OCI-LY7 (cell line): Measurements from ENCODE around the gene ANKRD39.

Experiments
- EZH2phosphoT487 ChIP-seq: fragments of 200-600 bp; sonication (generic); IDR thresholded peaks from 2 replicates; pipeline ENCODE4 v1.6.1; 2018; ENCODE audit warnings: low read depth, borderline replicate concordance, mild to moderate bottlenecking, mixed run types, antibody characterized with exemption, low read length, moderate library complexity, mixed read lengths
- TF ChIP-seq, protein P1 (sequence below): fragments of 200-600 bp; sonication (generic); conservative IDR thresholded peaks from 2 replicates; pipeline ENCODE4 v1.5.1; 2014; ENCODE audit warnings: mild to moderate bottlenecking, antibody characterized with exemption, low read length, moderate library complexity, mixed read lengths

DNA sequence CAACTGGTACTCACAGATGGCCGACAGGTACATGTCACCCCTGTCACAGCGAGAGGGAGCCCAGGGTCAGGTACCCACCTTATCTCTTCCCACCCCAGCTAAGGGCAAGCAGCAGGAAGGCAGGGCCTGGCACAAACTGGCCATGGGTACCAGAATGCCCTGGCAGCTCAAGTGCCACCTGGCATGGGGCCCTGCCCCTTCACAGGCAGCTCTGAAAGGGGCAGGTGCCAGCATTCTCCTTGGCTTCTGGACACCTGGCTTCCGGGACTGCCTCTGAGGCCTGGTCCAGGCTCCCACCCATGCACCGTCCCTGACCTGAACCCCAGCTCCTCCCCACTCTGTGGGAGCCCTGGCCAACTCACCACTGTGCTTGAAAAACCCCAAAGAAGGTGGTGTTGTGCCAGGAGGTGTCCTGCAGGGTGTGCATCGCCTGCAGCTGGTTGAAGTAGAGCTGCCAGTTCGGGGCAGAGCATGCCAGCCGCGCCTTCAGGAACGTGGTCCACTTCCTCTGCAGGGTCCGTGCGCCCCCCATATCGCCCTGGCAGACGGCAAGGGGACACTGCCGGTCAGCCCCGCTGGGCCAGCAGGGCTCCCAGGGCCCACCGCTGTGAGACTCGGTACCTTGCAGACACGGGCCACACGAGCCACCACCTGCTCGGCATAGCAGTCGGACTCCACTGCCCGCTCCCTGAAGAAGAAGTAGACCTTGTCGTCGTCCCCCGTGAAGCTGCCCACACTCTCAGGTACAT lies 6.7 kb upstream of the ANKRD39 start:
- TF ChIP-seq, protein P1, sequence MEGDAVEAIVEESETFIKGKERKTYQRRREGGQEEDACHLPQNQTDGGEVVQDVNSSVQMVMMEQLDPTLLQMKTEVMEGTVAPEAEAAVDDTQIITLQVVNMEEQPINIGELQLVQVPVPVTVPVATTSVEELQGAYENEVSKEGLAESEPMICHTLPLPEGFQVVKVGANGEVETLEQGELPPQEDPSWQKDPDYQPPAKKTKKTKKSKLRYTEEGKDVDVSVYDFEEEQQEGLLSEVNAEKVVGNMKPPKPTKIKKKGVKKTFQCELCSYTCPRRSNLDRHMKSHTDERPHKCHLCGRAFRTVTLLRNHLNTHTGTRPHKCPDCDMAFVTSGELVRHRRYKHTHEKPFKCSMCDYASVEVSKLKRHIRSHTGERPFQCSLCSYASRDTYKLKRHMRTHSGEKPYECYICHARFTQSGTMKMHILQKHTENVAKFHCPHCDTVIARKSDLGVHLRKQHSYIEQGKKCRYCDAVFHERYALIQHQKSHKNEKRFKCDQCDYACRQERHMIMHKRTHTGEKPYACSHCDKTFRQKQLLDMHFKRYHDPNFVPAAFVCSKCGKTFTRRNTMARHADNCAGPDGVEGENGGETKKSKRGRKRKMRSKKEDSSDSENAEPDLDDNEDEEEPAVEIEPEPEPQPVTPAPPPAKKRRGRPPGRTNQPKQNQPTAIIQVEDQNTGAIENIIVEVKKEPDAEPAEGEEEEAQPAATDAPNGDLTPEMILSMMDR = no peak
- no peak for TF ChIP-seq EZH2phosphoT487
